GM21515 (cell line): ENCODE results near the gene IGF1.
"Not testable (repeated sequence)": the region's sequence is repeated elsewhere in the genome, so short reads cannot be mapped to it uniquely, and the experiment has no call there.

Source experiments
- ATAC-seq: cut with Tn5 transposase; IDR thresholded peaks from one replicate; pipeline ENCODE4 v1.9.1; 2021; ENCODE audit not compliant: unreplicated experiment

Gene IGF1

GRCh38 chr12:102390068-102390467, 90.3 kb downstream of the IGF1 start:
- no peak for ATAC-seq

GRCh38 chr12:102388469-102388868, 91.9 kb downstream of the IGF1 start:
- no peak for ATAC-seq

- no peak for ATAC-seq
Measured at GRCh38 chr12:102385343-102385742, 95.0 kb downstream of the IGF1 start.

- ATAC-seq = no peak
Measured at GRCh38 chr12:102379346-102380162, 100.8 kb downstream of the IGF1 start.

- no peak for ATAC-seq
Measured at GRCh38 chr12:102376781-102377180, 103.6 kb downstream of the IGF1 start.

- ATAC-seq = no peak
Measured at GRCh38 chr12:102376181-102376747, 104.1 kb downstream of the IGF1 start.

GRCh38 chr12:102374190-102374589, 106.2 kb downstream of the IGF1 start:
- ATAC-seq = no peak

- no peak for ATAC-seq
Measured at GRCh38 chr12:102372087-102372486, 108.3 kb downstream of the IGF1 start.

GRCh38 chr12:102371165-102371564, 109.2 kb downstream of the IGF1 start:
- ATAC-seq = no peak

- no peak for ATAC-seq
Measured at GRCh38 chr12:102369876-102370275, 110.5 kb downstream of the IGF1 start.

- ATAC-seq = no peak
Measured at GRCh38 chr12:102365365-102365764, 115.0 kb downstream of the IGF1 start.

- ATAC-seq = no peak
Measured at GRCh38 chr12:102364709-102365108, 115.7 kb downstream of the IGF1 start.

- ATAC-seq = no peak
Measured at GRCh38 chr12:102356690-102357089, 123.7 kb downstream of the IGF1 start.

- not testable (repeated sequence) for ATAC-seq
Measured at GRCh38 chr12:102354281-102354680, 126.1 kb downstream of the IGF1 start.

GRCh38 chr12:102351322-102351721, 129.0 kb downstream of the IGF1 start:
- ATAC-seq = no peak

- ATAC-seq = no peak
Measured at GRCh38 chr12:102350070-102350469, 130.3 kb downstream of the IGF1 start.

- ATAC-seq = no peak
Measured at GRCh38 chr12:102349079-102349478, 131.3 kb downstream of the IGF1 start.

- no peak for ATAC-seq
Measured at GRCh38 chr12:102347811-102348210, 132.6 kb downstream of the IGF1 start.
